Stimulated activated CD4-positive, alpha-beta T cell treated with anti-CD3 and anti-CD28 coated beads, Interleukin-4, amount 100 ng/mL, for 48 hours (primary cell): ENCODE results near the gene BACE1.
"Not testable (repeated sequence)": the region's sequence is repeated elsewhere in the genome, so short reads cannot be mapped to it uniquely, and the experiment has no call there.

Source experiments
- DNase-seq, 2 donors: peaks; one replicate each; pipeline ENCODE4 v3.0.0-alpha.2; 2020; ENCODE audit warnings: low read depth in 2 of 2

Gene BACE1

GRCh38 chr11:117316197-117316961, at the start of gene BACE1:
Gene BACE1 (minus strand): TSS chr11:117316256. CDS start chr11:117315795, 461 bp downstream.
- peak in 1 of 2 donors; percentile 12 for DNase-seq

- DNase-seq, result no peak
Measured at GRCh38 chr11:117361432-117361831, 45.4 kb upstream of the BACE1 start.

GRCh38 chr11:117356126-117356890, 40.3 kb upstream of the BACE1 start:
- DNase-seq, result no peak

GRCh38 chr11:117354550-117354949, 38.5 kb upstream of the BACE1 start:
- no peak for DNase-seq

GRCh38 chr11:117345039-117345438, 29.0 kb upstream of the BACE1 start:
- DNase-seq, result no peak

GRCh38 chr11:117337076-117337475, 21.0 kb upstream of the BACE1 start:
- DNase-seq, result no peak

GRCh38 chr11:117335399-117335798, 19.3 kb upstream of the BACE1 start:
- DNase-seq, result no peak

GRCh38 chr11:117334896-117335295, 18.8 kb upstream of the BACE1 start:
- no peak for DNase-seq

GRCh38 chr11:117333917-117334316, 17.9 kb upstream of the BACE1 start:
- no peak for DNase-seq

GRCh38 chr11:117332843-117333242, 16.8 kb upstream of the BACE1 start:
- no peak for DNase-seq

GRCh38 chr11:117328375-117329010, 12.4 kb upstream of the BACE1 start:
- peak in 1 of 2 donors; percentile 2 for DNase-seq

GRCh38 chr11:117327567-117328374, 11.7 kb upstream of the BACE1 start, which contains the start of gene CEP164:
Gene CEP164 (plus strand): TSS chr11:117327854. CDS start chr11:117338587, 10,733 bp downstream.
- peak; percentile 89 to 93 for DNase-seq

- DNase-seq, result not testable (repeated sequence)
Measured at GRCh38 chr11:117327255-117327566, 11.2 kb upstream of the BACE1 start.

GRCh38 chr11:117319214-117319840, 3.3 kb upstream of the BACE1 start:
- DNase-seq, result no peak

- no peak for DNase-seq
Measured at GRCh38 chr11:117318738-117319137, 2.7 kb upstream of the BACE1 start.

GRCh38 chr11:117315285-117316196, 515 bp downstream of the BACE1 start:
- DNase-seq, result no peak

- no peak for DNase-seq
Measured at GRCh38 chr11:117314840-117315239, 1.2 kb downstream of the BACE1 start.

- no peak for DNase-seq
Measured at GRCh38 chr11:117313828-117314768, 2.0 kb downstream of the BACE1 start.

- no peak for DNase-seq
Measured at GRCh38 chr11:117313091-117313490, 3.0 kb downstream of the BACE1 start.
